ENCODE data around the gene MVB12B.

Gene MVB12B

DNA sequence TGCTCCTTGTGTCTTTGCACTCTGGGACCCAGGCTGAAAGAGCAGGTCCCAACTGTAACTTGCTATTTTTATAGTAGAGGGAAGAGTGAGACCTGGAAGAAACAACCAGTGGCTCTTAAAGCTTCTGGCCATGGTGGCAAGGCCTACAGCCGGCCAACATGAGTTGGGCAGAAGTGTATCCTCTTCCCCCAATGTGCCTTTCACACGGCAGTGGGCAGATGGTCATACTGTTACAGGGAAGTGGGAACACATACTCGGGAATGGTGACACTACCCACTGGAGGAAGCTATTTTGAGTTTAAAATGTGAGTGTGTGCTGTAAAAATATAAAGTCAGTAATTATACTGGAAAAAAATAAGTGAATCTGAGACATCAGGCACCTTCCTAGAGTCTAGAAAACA is 116.0 kb downstream of the MVB12B start:
- Histone ChIP-seq H3K27ac (ENCODE audit: low read depth, low read length) (no peak overlapping the region), H3K27me3 (ENCODE audit: insufficient read depth, low read length) (no peaks in the 10 kb centered on the region), H3K4me1 (ENCODE audit: control insufficient read depth, insufficient read depth, low read length, unreplicated experiment) (peaks cover 8% of the 10 kb centered on the region), H3K4me3 (ENCODE audit: low read depth, low read length) (no peak overlapping the region), H3K36me3 (ENCODE audit: insufficient read depth, low read length) (no peaks in the 10 kb centered on the region), H2AFZ (ENCODE audit: low read length, unreplicated experiment) (no peak overlapping the region), H3K79me2 (ENCODE audit: control insufficient read depth, insufficient read depth, low read length, unreplicated experiment) (no peaks in the 10 kb centered on the region)

DNA sequence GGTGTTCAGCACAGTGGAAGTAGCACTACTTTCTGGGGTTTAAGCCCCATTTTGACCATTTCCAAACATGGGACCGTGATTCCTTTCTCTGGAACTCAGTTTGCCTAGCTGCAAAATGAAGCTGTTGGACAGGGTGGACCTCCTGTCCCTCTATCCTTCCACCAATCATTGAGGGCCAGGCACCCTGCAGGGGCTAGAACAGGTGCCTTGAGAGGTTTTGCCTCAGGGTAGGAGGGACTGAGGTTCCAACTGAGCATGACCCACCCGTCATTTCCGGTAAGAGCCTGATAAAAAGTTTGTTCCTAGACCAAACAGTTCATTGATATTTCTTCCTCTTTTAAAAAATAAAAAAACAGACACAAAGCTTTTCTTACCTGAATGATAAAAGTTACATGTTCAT is 116.5 kb downstream of the MVB12B start:
- Histone ChIP-seq H3K36me3 (ENCODE audit: insufficient read depth, low read length) (no peaks in the 10 kb centered on the region), H3K4me1 (ENCODE audit: control insufficient read depth, insufficient read depth, low read length, unreplicated experiment) (peaks cover 8% of the 10 kb centered on the region), H3K27me3 (ENCODE audit: insufficient read depth, low read length) (no peaks in the 10 kb centered on the region), H3K4me3 (ENCODE audit: low read depth, low read length) (no peak overlapping the region), H3K79me2 (ENCODE audit: control insufficient read depth, insufficient read depth, low read length, unreplicated experiment) (no peaks in the 10 kb centered on the region), H2AFZ (ENCODE audit: low read length, unreplicated experiment) (no peak overlapping the region), H3K27ac (ENCODE audit: low read depth, low read length) (no peak overlapping the region)

DNA sequence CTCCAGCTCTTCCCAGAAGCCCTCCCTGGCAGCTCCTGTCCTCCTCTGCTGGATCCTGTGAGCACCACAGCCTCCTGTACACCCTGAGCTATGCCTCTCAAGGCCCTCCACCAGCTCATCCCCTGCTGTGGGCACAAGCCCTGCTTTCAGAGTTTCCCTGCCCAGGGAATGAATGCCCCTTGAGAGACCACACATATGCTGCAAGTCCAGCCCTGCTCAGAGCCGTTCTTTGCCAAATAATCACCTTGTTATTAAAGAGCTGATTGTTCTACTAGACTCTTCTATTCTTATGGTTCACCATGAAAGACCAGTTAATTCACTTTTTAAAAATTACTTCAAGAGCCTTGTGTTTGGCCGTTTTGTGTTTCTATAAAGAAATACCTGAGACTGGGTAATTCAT is 121.5 kb downstream of the MVB12B start:
- Histone ChIP-seq H3K4me3 (ENCODE audit: low read depth, low read length) (no peak overlapping the region), H2AFZ (ENCODE audit: low read length, unreplicated experiment) (no peak overlapping the region), H3K27ac (ENCODE audit: low read depth, low read length) (no peak overlapping the region), H3K36me3 (ENCODE audit: insufficient read depth, low read length) (no peaks in the 10 kb centered on the region), H3K79me2 (ENCODE audit: control insufficient read depth, insufficient read depth, low read length, unreplicated experiment) (no peaks in the 10 kb centered on the region), H3K4me1 (ENCODE audit: control insufficient read depth, insufficient read depth, low read length, unreplicated experiment) (no peaks in the 10 kb centered on the region), H3K27me3 (ENCODE audit: insufficient read depth, low read length) (no peaks in the 10 kb centered on the region)

DNA sequence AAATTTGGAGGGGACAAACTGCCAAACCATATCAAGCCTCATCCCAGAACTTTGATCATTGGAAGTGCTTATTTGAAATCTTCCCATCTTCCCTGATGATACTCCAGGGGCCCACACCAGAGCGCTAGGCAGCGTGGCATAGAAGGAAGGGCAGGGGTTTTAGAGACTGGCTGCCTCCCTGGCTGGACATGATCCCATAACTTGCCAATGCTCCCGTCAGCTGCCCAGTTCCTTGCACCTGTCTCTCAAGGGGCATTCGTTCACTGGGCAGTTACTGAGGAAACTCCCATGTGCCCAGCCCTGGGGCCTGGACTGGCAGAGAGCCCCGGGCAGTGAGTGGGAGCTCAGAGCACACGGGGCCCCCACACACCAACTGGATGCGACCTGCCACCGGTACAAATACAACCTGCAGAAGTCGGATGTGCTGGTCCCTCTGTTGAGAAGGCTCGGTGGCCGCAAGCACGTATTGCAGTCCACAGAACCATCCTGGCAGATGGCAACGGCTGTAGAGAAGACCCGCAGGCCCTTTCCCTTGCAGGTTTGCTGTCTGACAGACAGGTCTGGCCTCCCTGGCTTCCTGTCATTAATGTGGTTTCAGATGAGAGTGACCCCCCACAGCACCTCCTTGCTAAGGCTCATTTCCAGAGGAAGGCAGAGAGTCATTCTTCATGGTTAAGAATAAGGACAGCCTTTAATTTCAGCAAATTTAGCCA is 122.4 kb downstream of the MVB12B start:
- Histone ChIP-seq H3K79me2 (ENCODE audit: control insufficient read depth, insufficient read depth, low read length, unreplicated experiment) (no peaks in the 10 kb centered on the region), H2AFZ (ENCODE audit: low read length, unreplicated experiment) (no peak overlapping the region), H3K27me3 (ENCODE audit: insufficient read depth, low read length) (no peaks in the 10 kb centered on the region), H3K4me1 (ENCODE audit: control insufficient read depth, insufficient read depth, low read length, unreplicated experiment) (no peaks in the 10 kb centered on the region), H3K27ac (ENCODE audit: low read depth, low read length) (no peak overlapping the region), H3K4me3 (ENCODE audit: low read depth, low read length) (no peak overlapping the region), H3K36me3 (ENCODE audit: insufficient read depth, low read length) (no peaks in the 10 kb centered on the region)

DNA sequence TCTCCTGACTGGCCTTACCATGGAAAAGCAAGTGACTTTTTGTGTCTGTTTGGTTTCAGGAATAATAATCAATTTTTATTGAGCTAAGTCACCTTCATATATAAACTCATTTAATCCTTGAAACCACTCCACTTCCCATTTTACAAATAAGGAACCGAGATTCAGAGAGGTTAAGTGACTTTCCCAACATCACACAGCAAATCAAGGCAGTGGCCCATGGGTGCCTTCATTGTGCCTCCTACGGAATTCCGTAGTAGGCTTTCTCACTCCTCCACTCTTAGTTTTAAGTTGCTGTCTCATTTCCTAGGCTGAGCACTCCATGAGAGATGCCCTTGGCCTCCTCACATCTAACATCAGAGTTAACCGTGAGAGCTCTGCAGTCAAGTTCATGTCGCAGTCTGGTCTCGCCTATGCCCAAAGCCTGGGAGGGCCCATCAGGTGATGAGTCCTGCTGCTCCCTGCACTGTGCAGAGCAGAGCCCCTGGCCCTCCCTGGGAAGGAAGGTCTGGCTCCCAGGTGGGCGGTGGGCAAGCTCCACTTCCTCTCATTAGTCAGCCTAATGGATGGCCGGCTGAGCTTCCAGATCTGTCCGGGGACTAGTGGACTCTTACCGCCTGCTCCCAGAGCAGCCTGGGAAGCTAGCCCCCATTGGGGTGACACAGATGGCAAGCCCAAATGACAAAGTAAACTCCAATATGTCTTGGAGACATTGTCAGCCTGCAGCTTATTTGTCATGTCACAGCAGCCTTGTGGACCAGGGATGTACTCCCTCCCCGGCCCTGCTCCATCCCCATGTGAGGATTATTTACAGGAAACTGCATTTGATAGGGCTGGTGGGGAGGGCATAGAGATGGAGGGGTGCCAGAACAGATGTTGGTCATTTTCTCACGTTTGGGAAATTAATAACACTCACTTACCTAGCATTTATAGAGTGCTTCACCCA is 123.4 kb downstream of the MVB12B start:
- Histone ChIP-seq H3K4me3 (ENCODE audit: low read depth, low read length) (no peak overlapping the region), H3K27ac (ENCODE audit: low read depth, low read length) (no peak overlapping the region), H3K4me1 (ENCODE audit: control insufficient read depth, insufficient read depth, low read length, unreplicated experiment) (no peaks in the 10 kb centered on the region), H3K36me3 (ENCODE audit: insufficient read depth, low read length) (no peaks in the 10 kb centered on the region), H2AFZ (ENCODE audit: low read length, unreplicated experiment) (no peak overlapping the region), H3K79me2 (ENCODE audit: control insufficient read depth, insufficient read depth, low read length, unreplicated experiment) (no peaks in the 10 kb centered on the region), H3K27me3 (ENCODE audit: insufficient read depth, low read length) (no peaks in the 10 kb centered on the region)

DNA sequence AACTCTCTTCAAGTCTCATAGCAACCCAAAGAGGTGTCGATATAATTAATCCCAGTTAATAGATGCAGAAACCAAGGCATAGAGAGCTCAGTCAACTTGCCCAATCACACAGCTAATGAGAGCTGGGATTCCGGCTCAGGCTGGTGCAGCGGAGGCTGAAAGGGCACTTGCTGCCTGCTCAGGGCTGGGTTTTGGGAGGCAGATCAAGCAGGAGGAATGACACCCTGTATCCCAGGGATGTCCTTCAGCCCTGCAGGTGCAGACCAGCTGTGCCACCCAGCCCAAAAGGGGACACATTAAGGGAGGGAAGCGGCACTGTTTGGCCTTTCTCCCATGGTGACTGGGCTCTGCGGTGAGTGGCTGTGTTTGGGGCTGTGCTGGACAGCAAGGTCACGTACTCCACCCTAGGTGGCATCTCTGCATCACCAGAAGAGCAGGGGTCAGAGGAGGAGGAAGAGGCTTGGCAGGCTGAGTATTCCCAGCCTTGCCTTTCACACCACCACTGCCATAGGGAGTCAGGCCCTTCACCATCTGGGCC is 124.1 kb downstream of the MVB12B start:
- no peaks in the 10 kb centered on the region for H3K27me3 ChIP-seq (ENCODE audit: insufficient read depth, low read length)
- no peak overlapping the region for H2AFZ ChIP-seq (ENCODE audit: low read length, unreplicated experiment)
- H3K27ac ChIP-seq (ENCODE audit: low read depth, low read length) = no peak overlapping the region
- no peaks in the 10 kb centered on the region for H3K79me2 ChIP-seq (ENCODE audit: control insufficient read depth, insufficient read depth, low read length, unreplicated experiment)
- no peaks in the 10 kb centered on the region for H3K36me3 ChIP-seq (ENCODE audit: insufficient read depth, low read length)
- H3K4me3 ChIP-seq (ENCODE audit: low read depth, low read length) = no peak overlapping the region
- no peaks in the 10 kb centered on the region for H3K4me1 ChIP-seq (ENCODE audit: control insufficient read depth, insufficient read depth, low read length, unreplicated experiment)

DNA sequence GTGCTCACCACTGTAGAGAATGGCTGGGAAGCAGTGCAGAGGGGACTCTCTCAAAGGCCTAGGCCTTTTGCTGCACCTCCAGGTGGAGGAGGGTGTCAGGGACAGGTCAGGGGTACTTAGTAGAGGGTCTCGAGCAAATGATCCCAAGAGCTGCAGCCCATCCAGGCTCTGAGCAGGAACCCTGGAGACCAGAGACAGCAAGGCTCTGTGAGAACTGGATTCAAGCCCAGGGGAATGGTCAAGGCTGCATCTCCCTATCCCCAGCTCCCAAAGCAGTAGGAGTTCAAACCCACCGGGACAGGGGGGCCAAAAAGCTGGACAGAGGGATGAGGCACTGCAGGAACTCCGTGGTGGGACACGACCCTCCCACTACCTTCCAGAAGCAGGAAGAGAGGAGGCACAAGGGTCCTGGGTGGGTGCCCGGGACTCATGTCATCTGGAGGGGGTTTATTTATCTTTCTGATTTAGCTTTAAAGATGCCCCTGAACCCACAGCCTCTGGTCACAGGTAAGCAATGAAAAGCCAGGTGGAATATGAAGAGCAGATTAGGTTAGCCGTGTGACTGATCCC is 124.8 kb downstream of the MVB12B start:
- Histone ChIP-seq H3K27me3 (ENCODE audit: insufficient read depth, low read length) (no peaks in the 10 kb centered on the region), H3K36me3 (ENCODE audit: insufficient read depth, low read length) (no peaks in the 10 kb centered on the region)

DNA sequence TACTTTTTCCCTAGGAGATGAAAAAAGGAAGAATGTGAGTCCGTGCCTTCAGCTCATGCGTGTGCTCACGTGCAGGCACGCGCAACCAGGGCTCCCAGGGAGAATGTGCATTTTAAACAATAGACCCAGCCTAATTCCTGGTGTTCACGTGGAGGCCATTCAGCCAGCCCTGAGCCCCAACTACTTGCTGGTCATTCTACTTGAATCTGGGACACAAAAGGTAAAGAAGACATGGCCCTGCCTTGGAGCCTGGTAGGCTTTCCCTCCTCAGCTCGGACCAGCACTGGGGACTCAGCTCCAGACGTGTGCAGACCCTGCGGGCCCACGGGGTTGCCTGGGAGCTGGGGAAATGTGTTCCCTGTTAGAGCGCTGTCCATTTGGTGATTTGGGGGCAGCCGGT is 125.5 kb downstream of the MVB12B start:
- no peaks in the 10 kb centered on the region for H3K79me2 ChIP-seq (ENCODE audit: control insufficient read depth, insufficient read depth, low read length, unreplicated experiment)
- H3K27ac ChIP-seq (ENCODE audit: low read depth, low read length) = no peak overlapping the region
- no peak overlapping the region for H3K4me3 ChIP-seq (ENCODE audit: low read depth, low read length)
- no peaks in the 10 kb centered on the region for H3K36me3 ChIP-seq (ENCODE audit: insufficient read depth, low read length)
- no peaks in the 10 kb centered on the region for H3K27me3 ChIP-seq (ENCODE audit: insufficient read depth, low read length)
- H3K4me1 ChIP-seq (ENCODE audit: control insufficient read depth, insufficient read depth, low read length, unreplicated experiment) = no peaks in the 10 kb centered on the region
- H2AFZ ChIP-seq (ENCODE audit: low read length, unreplicated experiment) = no peak overlapping the region

More for the DNA sequence above, 124.8 kb downstream of the MVB12B start:
- no peak overlapping the region for H3K4me3 ChIP-seq (ENCODE audit: low read depth, low read length)
- no peaks in the 10 kb centered on the region for H3K79me2 ChIP-seq (ENCODE audit: control insufficient read depth, insufficient read depth, low read length, unreplicated experiment)
- H2AFZ ChIP-seq (ENCODE audit: low read length, unreplicated experiment) = no peak overlapping the region
- no peaks in the 10 kb centered on the region for H3K4me1 ChIP-seq (ENCODE audit: control insufficient read depth, insufficient read depth, low read length, unreplicated experiment)
- no peak overlapping the region for H3K27ac ChIP-seq (ENCODE audit: low read depth, low read length)

DNA sequence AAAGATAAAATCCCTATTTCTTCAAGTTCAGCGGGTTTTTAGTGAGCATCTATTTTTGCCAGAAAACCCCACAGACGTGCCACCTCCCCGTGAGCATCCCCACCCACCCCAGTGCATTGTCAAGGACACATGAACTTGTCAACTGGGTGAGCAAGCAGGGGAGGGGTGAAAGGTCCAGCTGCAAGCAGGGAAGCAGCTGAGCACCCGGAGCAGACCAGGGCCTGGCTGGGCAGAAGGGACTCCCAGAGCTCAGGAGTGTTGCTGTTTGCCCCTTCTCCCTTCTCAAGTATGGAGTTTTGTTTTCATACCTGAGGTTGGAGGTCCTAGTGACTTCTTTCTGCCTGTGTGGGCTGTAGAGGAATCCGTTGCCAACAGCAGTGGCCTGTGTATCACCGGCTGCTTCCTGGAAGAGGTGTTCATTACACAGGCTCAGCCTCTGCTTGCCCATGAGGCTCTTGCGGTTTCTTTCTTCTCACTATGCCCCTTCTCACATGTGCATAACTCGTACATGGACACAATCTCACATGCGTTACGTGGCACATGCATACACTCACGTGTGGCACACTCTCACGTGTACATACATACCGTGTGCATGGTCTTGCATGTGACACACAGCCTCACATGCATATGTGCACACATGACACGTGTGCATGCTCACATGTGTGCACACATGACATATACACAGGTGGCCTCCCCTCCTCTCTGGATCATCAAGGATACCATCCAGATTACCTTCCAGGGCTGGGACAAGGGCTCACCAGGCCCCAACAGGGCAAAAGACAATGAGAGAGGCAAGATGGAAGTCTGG is 126.7 kb downstream of the MVB12B start:
- H3K27ac ChIP-seq (ENCODE audit: low read depth, low read length) = no peak overlapping the region
- H3K36me3 ChIP-seq (ENCODE audit: insufficient read depth, low read length) = no peaks in the 10 kb centered on the region
- H3K79me2 ChIP-seq (ENCODE audit: control insufficient read depth, insufficient read depth, low read length, unreplicated experiment) = no peaks in the 10 kb centered on the region
- no peaks in the 10 kb centered on the region for H3K4me1 ChIP-seq (ENCODE audit: control insufficient read depth, insufficient read depth, low read length, unreplicated experiment)
- H2AFZ ChIP-seq (ENCODE audit: low read length, unreplicated experiment) = no peak overlapping the region
- no peak overlapping the region for H3K4me3 ChIP-seq (ENCODE audit: low read depth, low read length)
- no peaks in the 10 kb centered on the region for H3K27me3 ChIP-seq (ENCODE audit: insufficient read depth, low read length)

DNA sequence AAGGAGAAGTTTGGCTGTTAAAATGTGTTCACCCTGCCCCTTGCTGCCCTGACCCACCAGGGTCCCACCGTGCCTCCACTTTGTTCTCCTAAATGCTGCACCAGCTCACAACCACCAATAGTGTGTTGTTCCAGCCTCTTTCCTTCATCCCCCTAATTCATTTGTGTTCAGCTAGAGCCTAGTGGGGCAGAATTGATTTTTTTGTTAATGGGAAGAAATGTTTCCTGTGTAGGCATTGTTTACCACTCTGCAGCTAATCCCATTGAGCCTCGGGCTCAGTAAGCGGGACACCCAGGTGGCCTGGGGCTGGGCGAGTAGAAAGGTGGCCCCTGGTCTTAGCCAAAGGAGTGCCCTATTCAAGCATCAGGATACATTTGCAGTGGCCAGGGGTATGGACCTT is 127.6 kb downstream of the MVB12B start:
- Histone ChIP-seq H3K27ac (ENCODE audit: low read depth, low read length) (no peak overlapping the region), H3K27me3 (ENCODE audit: insufficient read depth, low read length) (no peaks in the 10 kb centered on the region), H2AFZ (ENCODE audit: low read length, unreplicated experiment) (no peak overlapping the region), H3K4me3 (ENCODE audit: low read depth, low read length) (no peak overlapping the region), H3K4me1 (ENCODE audit: control insufficient read depth, insufficient read depth, low read length, unreplicated experiment) (no peaks in the 10 kb centered on the region), H3K79me2 (ENCODE audit: control insufficient read depth, insufficient read depth, low read length, unreplicated experiment) (no peaks in the 10 kb centered on the region), H3K36me3 (ENCODE audit: insufficient read depth, low read length) (no peaks in the 10 kb centered on the region)

All from ACC112 (cell line).